ENCODE results near the gene ARRDC2.
"Not testable (repeated sequence)": the region's sequence is repeated elsewhere in the genome, so short reads cannot be mapped to it uniquely, and the experiment has no call there.

The ARRDC2 gene

GRCh38 chr19:18007917-18008673 is at the start of gene ARRDC2:
TSS of gene ARRDC2 (plus strand) at chr19:18008170. CDS start at chr19:18008311, 141 bp downstream.
- DNase-seq: peak; percentile 95

- no peak for DNase-seq
Measured at GRCh38 chr19:17963936-17964691, 43.9 kb upstream of the ARRDC2 start.

- DNase-seq: no peak
Measured at GRCh38 chr19:17965370-17966128, 42.4 kb upstream of the ARRDC2 start.

GRCh38 chr19:17966129-17966483 is 41.9 kb upstream of the ARRDC2 start:
- no peak for DNase-seq

GRCh38 chr19:17966550-17967256 is 41.3 kb upstream of the ARRDC2 start, which contains the start of gene KCNN1:
TSS of gene KCNN1 (plus strand) at chr19:17967107. CDS start at chr19:17973889, 6,782 bp downstream.
- DNase-seq: peak; percentile 56

- no peak for DNase-seq
Measured at GRCh38 chr19:17967257-17968051, 40.5 kb upstream of the ARRDC2 start.

- DNase-seq: no peak
Measured at GRCh38 chr19:17968362-17968761, 39.6 kb upstream of the ARRDC2 start.

GRCh38 chr19:17969096-17969792 is 38.7 kb upstream of the ARRDC2 start:
- no peak for DNase-seq

GRCh38 chr19:17972230-17972629 is 35.7 kb upstream of the ARRDC2 start:
- no peak for DNase-seq

GRCh38 chr19:17973759-17974158 is 34.2 kb upstream of the ARRDC2 start:
- no peak for DNase-seq

- DNase-seq: no peak
Measured at GRCh38 chr19:17974551-17974950, 33.4 kb upstream of the ARRDC2 start.

- no peak for DNase-seq
Measured at GRCh38 chr19:17975032-17975431, 32.9 kb upstream of the ARRDC2 start.

- DNase-seq: no peak
Measured at GRCh38 chr19:17977021-17977420, 30.9 kb upstream of the ARRDC2 start.

- no peak for DNase-seq
Measured at GRCh38 chr19:17977488-17977887, 30.5 kb upstream of the ARRDC2 start.

GRCh38 chr19:17981611-17982010 is 26.4 kb upstream of the ARRDC2 start:
- no peak for DNase-seq

- no peak for DNase-seq
Measured at GRCh38 chr19:17982430-17982829, 25.5 kb upstream of the ARRDC2 start.

GRCh38 chr19:17985037-17985818 is 22.7 kb upstream of the ARRDC2 start:
- DNase-seq: no peak

- not testable (repeated sequence) for DNase-seq
Measured at GRCh38 chr19:17986569-17986968, 21.4 kb upstream of the ARRDC2 start.

- DNase-seq: no peak
Measured at GRCh38 chr19:17988161-17988560, 19.8 kb upstream of the ARRDC2 start.

- no peak for DNase-seq
Measured at GRCh38 chr19:17989425-17990094, 18.4 kb upstream of the ARRDC2 start.
